ENCODE measurements around the gene KLHL30. TPM values are rescaled to one million over a fixed set of nuclear protein-coding genes. Genes with fewer than 3 reads are reported as not detected.

The KLHL30 gene
- total and polyA plus RNA-seq, 8 donors: 0.06 to 1.0 (median 0.15) TPM

- Histone ChIP-seq H3K27ac (no peak overlapping the region), H3K9me3 (no peaks in the 10 kb centered on the region), H3K36me3 (peaks cover 0 to 19% of the 10 kb centered on the region in 2 donors), H3K4me1 (no peaks in the 10 kb centered on the region), H3K4me3 (no peak overlapping the region), H3K27me3 (no peaks in the 10 kb centered on the region)
- ATAC-seq: no peak
- intact Hi-C loops (cut with DNase I): no loop called here
- DNase-seq: peak in 1 of 4 donors; percentile 67
- TF ChIP-seq CTCF (IDR thresholded peaks at IDR 0.05): no peak
These were observed 45.0 kb upstream of the KLHL30 start for GRCh38 chr2:238093181-238094140.

GRCh38 chr2:238094438-238095022, 43.9 kb upstream of the KLHL30 start:
- peaks cover 0 to 19% of the 10 kb centered on the region in 2 donors for H3K36me3 ChIP-seq
- H3K4me1 ChIP-seq: no peaks in the 10 kb centered on the region
- H3K27me3 ChIP-seq: no peaks in the 10 kb centered on the region
- DNase-seq: peak in 1 of 4 donors; percentile 65
- no peak for TF ChIP-seq CTCF (IDR thresholded peaks at IDR 0.05)
- no peak overlapping the region for H3K4me3 ChIP-seq
- intact Hi-C loops (cut with DNase I): no loop called here
- no peak for ATAC-seq
- H3K27ac ChIP-seq: no peak overlapping the region
- H3K9me3 ChIP-seq: no peaks in the 10 kb centered on the region

- intact Hi-C loops (cut with DNase I): no loop called here
- no peak for DNase-seq
- Histone ChIP-seq H3K4me3 (no peak overlapping the region), H3K36me3 (peaks cover 0 to 19% of the 10 kb centered on the region in 2 donors), H3K27ac (no peak overlapping the region), H3K27me3 (no peaks in the 10 kb centered on the region), H3K9me3 (no peaks in the 10 kb centered on the region), H3K4me1 (no peaks in the 10 kb centered on the region)
- ATAC-seq: no peak
- TF ChIP-seq CTCF (IDR thresholded peaks at IDR 0.05): no peak
These were observed 43.3 kb upstream of the KLHL30 start for GRCh38 chr2:238095143-238095542.

GRCh38 chr2:238096311-238097011, 42.0 kb upstream of the KLHL30 start:
- TF ChIP-seq CTCF (IDR thresholded peaks at IDR 0.05): no peak
- ATAC-seq (no peak), DNase-seq (peak in 1 of 4 donors; percentile 69)
- Histone ChIP-seq H3K27me3 (no peaks in the 10 kb centered on the region), H3K4me3 (no peak overlapping the region), H3K27ac (no peak overlapping the region), H3K36me3 (peaks cover 0 to 14% of the 10 kb centered on the region in 2 donors), H3K9me3 (no peaks in the 10 kb centered on the region), H3K4me1 (no peaks in the 10 kb centered on the region)
- intact Hi-C loops (cut with DNase I): no loop called here

Measured in left lung (tissue), 10 donors.